ENCODE measurements around the gene TNS2.
A peak's percentile ranks its signal among the peaks of the same experiment; 100 is the strongest.

The TNS2 gene

DNA sequence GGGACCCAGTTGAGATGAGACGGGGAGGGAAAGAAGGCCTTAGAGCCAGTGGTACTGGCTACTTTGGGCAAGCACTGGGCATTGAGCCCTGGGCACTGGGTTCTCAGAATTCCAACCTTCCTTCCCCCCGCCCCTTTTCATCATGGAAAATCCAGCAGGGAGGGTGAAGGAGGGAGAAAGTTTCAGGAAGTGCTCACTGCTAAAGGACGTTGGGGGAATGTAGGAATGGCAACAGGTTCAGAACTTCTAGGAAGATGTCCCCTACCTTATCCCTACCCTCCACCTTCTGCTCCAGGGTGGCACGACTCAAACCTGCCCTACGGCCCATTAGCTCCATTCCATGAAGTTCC lies 4.2 kb upstream of the TNS2 start:
- TF ChIP-seq, protein P1, sequence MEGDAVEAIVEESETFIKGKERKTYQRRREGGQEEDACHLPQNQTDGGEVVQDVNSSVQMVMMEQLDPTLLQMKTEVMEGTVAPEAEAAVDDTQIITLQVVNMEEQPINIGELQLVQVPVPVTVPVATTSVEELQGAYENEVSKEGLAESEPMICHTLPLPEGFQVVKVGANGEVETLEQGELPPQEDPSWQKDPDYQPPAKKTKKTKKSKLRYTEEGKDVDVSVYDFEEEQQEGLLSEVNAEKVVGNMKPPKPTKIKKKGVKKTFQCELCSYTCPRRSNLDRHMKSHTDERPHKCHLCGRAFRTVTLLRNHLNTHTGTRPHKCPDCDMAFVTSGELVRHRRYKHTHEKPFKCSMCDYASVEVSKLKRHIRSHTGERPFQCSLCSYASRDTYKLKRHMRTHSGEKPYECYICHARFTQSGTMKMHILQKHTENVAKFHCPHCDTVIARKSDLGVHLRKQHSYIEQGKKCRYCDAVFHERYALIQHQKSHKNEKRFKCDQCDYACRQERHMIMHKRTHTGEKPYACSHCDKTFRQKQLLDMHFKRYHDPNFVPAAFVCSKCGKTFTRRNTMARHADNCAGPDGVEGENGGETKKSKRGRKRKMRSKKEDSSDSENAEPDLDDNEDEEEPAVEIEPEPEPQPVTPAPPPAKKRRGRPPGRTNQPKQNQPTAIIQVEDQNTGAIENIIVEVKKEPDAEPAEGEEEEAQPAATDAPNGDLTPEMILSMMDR (IDR thresholded peaks at IDR 0.05; ENCODE audit: borderline replicate concordance, extremely low read depth, low read length, poor library complexity, severe bottlenecking) = no peak
- TF ChIP-seq EZH2 (IDR thresholded peaks at IDR 0.05; ENCODE audit: borderline replicate concordance, low read depth, low read length, severe bottlenecking) = no peak
- Histone ChIP-seq H3K9me3 (ENCODE audit: insufficient read depth, low read length, severe bottlenecking) (no peaks in the 10 kb centered on the region), H3K4me1 (ENCODE audit: insufficient read depth, low read length) (peaks cover 18% of the 10 kb centered on the region), H3K27me3 (ENCODE audit: insufficient read depth, low read length, poor library complexity) (peaks cover 8% of the 10 kb centered on the region), H4K20me1 (ENCODE audit: insufficient read depth, low read length) (no peaks in the 10 kb centered on the region), H3K4me2 (ENCODE audit: insufficient read depth, low read length) (no peak overlapping the region), H3K4me3 (ENCODE audit: low read depth in 1 of 2, low read length in 2 of 2) (no peak overlapping the region), H3K79me2 (ENCODE audit: insufficient read depth, low read length) (no peaks in the 10 kb centered on the region), H3K9ac (ENCODE audit: low read depth, low read length) (no peak overlapping the region), H2AFZ (ENCODE audit: low read depth, low read length) (no peak overlapping the region), H3K27ac (ENCODE audit: low read length) (no peak overlapping the region), H3K36me3 (ENCODE audit: insufficient read depth, low read length) (peaks cover 5% of the 10 kb centered on the region; the same call in 1 of the 2 replicates)
- DNase-seq (no peak), ATAC-seq (ENCODE audit: insufficient read depth, low read depth) (no peak)

DNA sequence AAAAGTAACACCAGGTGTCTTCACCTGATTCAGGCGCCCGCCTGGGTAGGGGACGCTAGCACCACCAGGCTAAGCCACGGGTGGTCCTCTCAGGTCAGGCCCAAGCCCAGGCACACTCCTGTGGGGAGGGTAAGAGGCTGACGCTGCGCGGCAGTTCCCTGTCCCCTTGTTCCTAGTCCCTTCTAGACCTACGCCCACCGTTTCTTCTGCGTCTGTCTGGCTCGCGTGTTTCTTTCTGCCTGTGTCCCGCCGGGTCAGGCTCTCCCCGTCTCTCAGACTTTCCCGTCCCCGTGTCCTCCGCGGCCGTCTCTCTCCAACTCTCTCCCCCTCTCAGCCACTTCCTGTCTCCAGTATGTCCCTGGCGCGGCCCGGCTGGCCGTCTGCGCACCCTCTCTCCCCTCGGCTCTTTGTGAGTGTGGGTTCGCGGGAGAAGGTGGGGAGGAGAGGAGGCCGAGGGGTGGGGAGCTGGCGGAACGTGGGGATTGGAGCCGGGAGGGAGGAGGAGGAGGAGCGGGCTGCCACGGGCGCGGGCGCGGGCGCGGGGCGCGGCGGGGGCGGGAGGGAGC lies 3.1 kb upstream of the TNS2 start:
- TF ChIP-seq, protein P1 (IDR thresholded peaks at IDR 0.05; ENCODE audit: borderline replicate concordance, extremely low read depth, low read length, poor library complexity, severe bottlenecking) = no peak
- no peak for TF ChIP-seq EZH2 (IDR thresholded peaks at IDR 0.05; ENCODE audit: borderline replicate concordance, low read depth, low read length, severe bottlenecking)
- H3K4me3 ChIP-seq (ENCODE audit: low read depth in 1 of 2, low read length in 2 of 2) = peak overlapping the region; percentile 37 to 81
- ATAC-seq (ENCODE audit: insufficient read depth, low read depth) = peak; percentile 53
- H3K36me3 ChIP-seq (ENCODE audit: insufficient read depth, low read length) = no peaks in the 10 kb centered on the region
- peak overlapping the region; percentile 96 for H2AFZ ChIP-seq (ENCODE audit: low read depth, low read length)
- H3K27me3 ChIP-seq (ENCODE audit: insufficient read depth, low read length, poor library complexity) = peaks cover 8% of the 10 kb centered on the region
- H3K79me2 ChIP-seq (ENCODE audit: insufficient read depth, low read length) = no peaks in the 10 kb centered on the region
- H3K9ac ChIP-seq (ENCODE audit: low read depth, low read length) = peak overlapping the region; percentile 65
- peak overlapping the region; percentile 37; the same call in 1 of the 2 replicates for H3K27ac ChIP-seq (ENCODE audit: low read length)
- no peaks in the 10 kb centered on the region for H4K20me1 ChIP-seq (ENCODE audit: insufficient read depth, low read length)
- H3K4me1 ChIP-seq (ENCODE audit: insufficient read depth, low read length) = peaks cover 18% of the 10 kb centered on the region
- peak; percentile 57 for DNase-seq
- no peaks in the 10 kb centered on the region for H3K9me3 ChIP-seq (ENCODE audit: insufficient read depth, low read length, severe bottlenecking)
- peak overlapping the region; percentile 99 for H3K4me2 ChIP-seq (ENCODE audit: insufficient read depth, low read length)

DNA sequence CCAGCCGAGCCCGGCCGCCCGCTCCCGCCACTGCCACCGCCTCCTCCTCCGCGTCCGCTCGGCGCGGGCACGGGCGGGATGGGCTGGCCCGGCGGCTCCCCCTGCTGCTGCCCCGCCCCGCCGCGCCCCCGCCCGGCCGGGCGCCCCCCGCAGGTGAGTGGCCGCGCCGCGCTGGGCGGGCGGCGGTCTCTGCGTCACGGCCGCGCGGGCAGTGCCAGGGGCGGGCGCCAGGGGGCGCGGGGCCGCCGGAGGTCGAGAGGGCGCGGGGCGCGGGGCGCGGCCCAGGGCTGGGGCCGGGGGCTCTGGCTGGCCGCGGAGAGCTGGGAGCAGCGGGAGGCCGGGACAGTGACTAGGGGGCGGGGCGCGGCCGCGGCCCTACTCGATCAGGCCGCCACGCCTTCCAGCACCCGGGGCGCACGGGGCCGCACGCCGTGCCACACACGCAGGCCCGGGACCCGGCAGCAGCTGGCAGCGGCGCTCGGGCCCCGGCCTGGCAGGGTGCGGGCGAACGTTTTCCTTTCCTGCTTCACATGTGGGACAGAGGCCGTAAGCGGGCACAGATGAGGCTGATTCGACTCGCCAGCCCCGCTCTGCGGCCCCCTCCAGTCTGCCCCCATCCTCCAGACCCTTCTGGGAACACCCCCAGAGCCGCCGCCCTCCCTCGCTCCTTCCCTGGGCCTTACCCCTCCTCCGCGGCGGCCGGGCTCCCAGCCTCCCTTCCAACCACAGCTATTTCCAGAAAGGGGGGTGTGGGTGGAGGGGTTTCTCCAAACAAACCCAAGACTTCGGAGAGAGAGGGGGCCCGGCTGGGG lies 2.4 kb upstream of the TNS2 start:
- no peaks in the 10 kb centered on the region for H3K79me2 ChIP-seq (ENCODE audit: insufficient read depth, low read length)
- H3K9me3 ChIP-seq (ENCODE audit: insufficient read depth, low read length, severe bottlenecking) = no peaks in the 10 kb centered on the region
- peaks cover 8% of the 10 kb centered on the region for H3K27me3 ChIP-seq (ENCODE audit: insufficient read depth, low read length, poor library complexity)
- H4K20me1 ChIP-seq (ENCODE audit: insufficient read depth, low read length) = no peaks in the 10 kb centered on the region
- TF ChIP-seq EZH2 (IDR thresholded peaks at IDR 0.05; ENCODE audit: borderline replicate concordance, low read depth, low read length, severe bottlenecking) = no peak
- TF ChIP-seq, protein P1 (IDR thresholded peaks at IDR 0.05; ENCODE audit: borderline replicate concordance, extremely low read depth, low read length, poor library complexity, severe bottlenecking) = peak; percentile 46
- peak overlapping the region; percentile 70 for H3K9ac ChIP-seq (ENCODE audit: low read depth, low read length)
- peak overlapping the region; percentile 99 for H3K4me2 ChIP-seq (ENCODE audit: insufficient read depth, low read length)
- H3K36me3 ChIP-seq (ENCODE audit: insufficient read depth, low read length) = no peaks in the 10 kb centered on the region
- H3K4me3 ChIP-seq (ENCODE audit: low read depth in 1 of 2, low read length in 2 of 2) = peak overlapping the region; percentile 42 to 81
- H2AFZ ChIP-seq (ENCODE audit: low read depth, low read length) = peak overlapping the region; percentile 96
- DNase-seq = peak; percentile 61
- H3K4me1 ChIP-seq (ENCODE audit: insufficient read depth, low read length) = peaks cover 18% of the 10 kb centered on the region
- peak; percentile 70 for ATAC-seq (ENCODE audit: insufficient read depth, low read depth)
- peak overlapping the region; percentile 37; the same call in 1 of the 2 replicates for H3K27ac ChIP-seq (ENCODE audit: low read length)

All from DND-41 (cell line).